Panc1 (cell line): ENCODE results near the gene NKPD1. TPM values are rescaled to one million over a fixed set of nuclear protein-coding genes. Genes with fewer than 3 reads are reported as not detected.

Experiments used
- ATAC-seq: fragments of 200-7000 bp; cut with Tn5 transposase; 2 replicates; pipeline ENCODE4 v1.9.1; 2020; ENCODE audit warnings: mild to moderate bottlenecking, moderate library complexity
- BruUV-seq: library from RNA; stranded (reverse); fragments of 400-500 nt; replicated peaks from 2 replicates; lab custom pipeline; 2021; lab: Mats Ljungman, UMichigan
- CTCF ChIA-PET: fragments of 300-600 bp; sonication (Branson Sonifier 250); formaldehyde crosslinking; loops from one replicate; lab custom pipeline; 2022; ENCODE audit warnings: antibody characterized with exemption; lab: Charles Lee
- POLR2A ChIA-PET: fragments of 300-600 bp; sonication (Branson Sonifier 250); formaldehyde crosslinking; loops from one replicate; lab custom pipeline; 2022; ENCODE audit warnings: antibody characterized with exemption; lab: Charles Lee
- DNase-seq: peaks from one replicate; pipeline ENCODE4 v3.0.0-alpha.2; 2010; ENCODE audit warnings: low read depth, low spot score
- H3K27ac ChIP-seq: 2 replicates; pipeline ENCODE4 v1.5.1; 2011; ENCODE audit warnings: mild to moderate bottlenecking, low read length, inconsistent platforms
- H3K27me3 ChIP-seq: fragments of 200-500 bp; sonication (Bioruptor generic); 2 replicates; pipeline ENCODE4 v1.6.0; 2014; ENCODE audit warnings: low read length, inconsistent platforms; ENCODE audit not compliant: control insufficient read depth, insufficient read depth
- H3K36me3 ChIP-seq: fragments of 200-500 bp; sonication (Bioruptor generic); 2 replicates; pipeline ENCODE4 v1.5.1; 2014; ENCODE audit warnings: inconsistent platforms, mild to moderate bottlenecking, low read length, moderate library complexity; ENCODE audit not compliant: control insufficient read depth, insufficient read depth
- H3K4me1 ChIP-seq: 2 replicates; pipeline ENCODE4 v1.5.1; 2011; ENCODE audit warnings: inconsistent platforms, mild to moderate bottlenecking, low read length, moderate library complexity; ENCODE audit not compliant: control insufficient read depth, insufficient read depth
- H3K4me3 ChIP-seq, 2 experiments: 2 replicates each; pipeline ENCODE4 v1.5.1; 2011 to 2012; ENCODE audit warnings: low read depth in 2 of 2, low read length in 2 of 2, mild to moderate bottlenecking in 2 of 2, inconsistent platforms in 1 of 2, moderate library complexity in 1 of 2
- H3K9me3 ChIP-seq: fragments of 200-500 bp; sonication (Bioruptor generic); 2 replicates; pipeline ENCODE4 v1.5.1; 2014; ENCODE audit warnings: low read depth, mild to moderate bottlenecking, inconsistent platforms, low read length, moderate library complexity; ENCODE audit not compliant: control insufficient read depth, insufficient read depth
- CTCF ChIP-seq: fragments of 450-650 bp; IDR thresholded peaks from 2 replicates; pipeline ENCODE4 v1.5.1; 2017; ENCODE audit warnings: mild to moderate bottlenecking
- POLR2AphosphoS5 ChIP-seq: IDR thresholded peaks from 2 replicates; pipeline ENCODE4 v1.6.1; 2012; ENCODE audit warnings: mild to moderate bottlenecking, low read depth, low read length, moderate library complexity
- REST ChIP-seq, 2 experiments: IDR thresholded peaks; 2 replicates each; pipeline ENCODE4 v1.6.1; 2011 to 2012; ENCODE audit warnings: low read depth in 2 of 2, control low read depth in 1 of 2, low read length in 1 of 2, mild to moderate bottlenecking in 1 of 2, moderate library complexity in 1 of 2; ENCODE audit not compliant: insufficient read depth in 1 of 2
- SIN3A ChIP-seq: IDR thresholded peaks from 2 replicates; pipeline ENCODE4 v1.6.1; 2012; ENCODE audit warnings: low read depth, mild to moderate bottlenecking, low read length, moderate library complexity, borderline replicate concordance; ENCODE audit not compliant: insufficient read depth
- TCF7L2 ChIP-seq: IDR thresholded peaks from 2 replicates; pipeline ENCODE4 v1.6.1; 2011; ENCODE audit warnings: mild to moderate bottlenecking, low read depth, low read length, inconsistent platforms
- in situ Hi-C: cut with HindIII; loops from 2 replicates; pipeline ENCODE4 v1.10.0; 2016; ENCODE audit warnings: low sequenced_read_pairs, low pct_unique_long_range_greater_than_20kb
- intact Hi-C: fragments of 100-400 bp; cut with micrococcal nuclease; formaldehyde crosslinking; loops from one replicate; pipeline ENCODE4 v1.10.0; 2022; ENCODE audit not compliant: unreplicated experiment
- total RNA-seq: library from RNA; stranded (reverse); gene quantifications from one replicate; pipeline ENCODE4 v1.2.1, GENCODE V29; 2021; ENCODE audit not compliant: unreplicated experiment

The NKPD1 gene
- total RNA-seq, 1 experiment from 2014 or later, result 0.05 TPM

GRCh38 chr19:45151821-45152503 is 8.8 kb downstream of the NKPD1 start:
- in situ Hi-C loops (no loop called here), intact Hi-C loops (no loop called here)
- TF ChIP-seq TCF7L2 (no peak), CTCF (no peak), REST (IDR thresholded peaks at IDR 0.05; ENCODE audit: insufficient read depth in 1 of 2, low read depth in 2 of 2, low read length in 1 of 2) (no peak), SIN3A (no peak), POLR2AphosphoS5 (no peak)
- ATAC-seq (no peak), DNase-seq (no peak)
- no peak overlapping the region for H3K4me3 ChIP-seq
- no peaks in the 10 kb centered on the region for H3K27me3 ChIP-seq
- no peaks in the 10 kb centered on the region for H3K9me3 ChIP-seq
- H3K36me3 ChIP-seq, result no peaks in the 10 kb centered on the region
- BruUV-seq, result no TSS peak
- no peaks in the 10 kb centered on the region for H3K4me1 ChIP-seq
- ChIA-PET CTCF (interaction anchor here (0.5 to 0.6 kb wide), 2 partner anchors 55 to 72 kb away, joined by 3 to 7 read pairs; no protein-coding TSS in a partner anchor), POLR2A (no interaction called here)
- H3K27ac ChIP-seq, result no peak overlapping the region

GRCh38 chr19:45151320-45151719 is 9.5 kb downstream of the NKPD1 start:
- no peaks in the 10 kb centered on the region; the same call in 1 of the 2 replicates for H3K36me3 ChIP-seq
- no peak overlapping the region for H3K27ac ChIP-seq
- TF ChIP-seq REST (IDR thresholded peaks at IDR 0.05; ENCODE audit: insufficient read depth in 1 of 2, low read depth in 2 of 2, low read length in 1 of 2), result no peak
- no peak for TF ChIP-seq POLR2AphosphoS5
- TF ChIP-seq CTCF, result no peak
- H3K4me1 ChIP-seq, result no peaks in the 10 kb centered on the region
- ChIA-PET CTCF (no interaction called here), POLR2A (no interaction called here)
- no TSS peak for BruUV-seq
- in situ Hi-C loops (no loop called here), intact Hi-C loops (no loop called here)
- H3K4me3 ChIP-seq, result no peak overlapping the region
- H3K27me3 ChIP-seq, result no peaks in the 10 kb centered on the region
- ATAC-seq, result no peak
- no peak for DNase-seq
- no peaks in the 10 kb centered on the region for H3K9me3 ChIP-seq
